Progenitor cell of endocrine pancreas (in vitro differentiated cells): ENCODE results near the gene PRKCB. TPM values are rescaled to one million over a fixed set of nuclear protein-coding genes. Genes with fewer than 3 reads are reported as not detected.
"Not testable (repeated sequence)": the region's sequence is repeated elsewhere in the genome, so short reads cannot be mapped to it uniquely, and the experiment has no call there.

Source experiments
- DNase-seq: peaks from one replicate; pipeline ENCODE4 v3.0.0; 2021; ENCODE audit warnings: low spot score; ENCODE audit not compliant: unreplicated experiment
- H3K27ac Mint-ChIP-seq: 2 replicates; pipeline ENCODE4 v1.8.0; 2021; ENCODE audit warnings: mild to moderate bottlenecking, moderate library complexity, mixed read lengths
- H3K27me3 Mint-ChIP-seq: 2 replicates; pipeline ENCODE4 v1.8.0; 2021; ENCODE audit warnings: mixed read lengths
- H3K36me3 Mint-ChIP-seq: 2 replicates; pipeline ENCODE4 v1.8.0; 2022; ENCODE audit warnings: mixed read lengths; ENCODE audit not compliant: insufficient read depth
- H3K4me1 Mint-ChIP-seq: 2 replicates; pipeline ENCODE4 v1.8.0; 2021; ENCODE audit warnings: low read depth, mixed read lengths
- H3K4me3 Mint-ChIP-seq: 2 replicates; pipeline ENCODE4 v1.8.0; 2021; ENCODE audit warnings: low read depth, mild to moderate bottlenecking, moderate library complexity, mixed read lengths
- H3K9me3 Mint-ChIP-seq: 2 replicates; pipeline ENCODE4 v1.8.0; 2021; ENCODE audit warnings: low read depth, mixed read lengths
- CTCF ChIP-seq: fragments of 200-600 bp; sonication (generic); IDR thresholded peaks from one replicate; pipeline ENCODE4 v1.5.0; 2021; ENCODE audit warnings: antibody characterized with exemption, mild to moderate bottlenecking; ENCODE audit not compliant: unreplicated experiment
- total RNA-seq: library from RNA; stranded (reverse); gene quantifications from 2 replicates; pipeline ENCODE4 v1.2.1, GENCODE V29; 2021

The PRKCB gene
- total RNA-seq, 1 donor from 2014 or later, result 0.36 TPM

GRCh38 chr16:24228514-24228913 is 392.7 kb downstream of the PRKCB start:
- Mint-ChIP-seq H3K9me3 (no peaks in the 10 kb centered on the region), H3K4me1 (no peaks in the 10 kb centered on the region), H3K36me3 (no peaks in the 10 kb centered on the region), H3K27me3 (peaks cover 13% of the 10 kb centered on the region), H3K4me3 (no peak overlapping the region), H3K27ac (no peak overlapping the region)
- DNase-seq, result no peak
- TF ChIP-seq CTCF, result no peak

GRCh38 chr16:24232936-24233335 is 397.2 kb downstream of the PRKCB start:
- Mint-ChIP-seq H3K4me1 (no peaks in the 10 kb centered on the region), H3K27ac (no peak overlapping the region), H3K9me3 (no peaks in the 10 kb centered on the region), H3K4me3 (no peak overlapping the region), H3K27me3 (peaks cover under 1% of the 10 kb centered on the region), H3K36me3 (no peaks in the 10 kb centered on the region)
- TF ChIP-seq CTCF, result no peak
- DNase-seq, result no peak

- Mint-ChIP-seq H3K9me3 (peaks cover 8% of the 10 kb centered on the region), H3K4me1 (no peaks in the 10 kb centered on the region), H3K27me3 (no peaks in the 10 kb centered on the region), H3K27ac (no peak overlapping the region), H3K4me3 (no peak overlapping the region), H3K36me3 (no peaks in the 10 kb centered on the region)
- no peak for TF ChIP-seq CTCF
- no peak for DNase-seq
These were observed 399.0 kb downstream of the PRKCB start for GRCh38 chr16:24234737-24235136.

GRCh38 chr16:24235806-24236205 is 400.0 kb downstream of the PRKCB start:
- no peak overlapping the region for H3K4me3 Mint-ChIP-seq
- H3K27ac Mint-ChIP-seq, result no peak overlapping the region
- H3K27me3 Mint-ChIP-seq, result peaks cover 3% of the 10 kb centered on the region
- H3K36me3 Mint-ChIP-seq, result no peaks in the 10 kb centered on the region
- H3K9me3 Mint-ChIP-seq, result peaks cover 11% of the 10 kb centered on the region
- no peaks in the 10 kb centered on the region for H3K4me1 Mint-ChIP-seq
- no peak for DNase-seq
- TF ChIP-seq CTCF, result no peak

- H3K27ac Mint-ChIP-seq, H3K36me3 Mint-ChIP-seq, H3K27me3 Mint-ChIP-seq, H3K4me1 Mint-ChIP-seq, DNase-seq, H3K4me3 Mint-ChIP-seq: not testable (repeated sequence)
- peaks cover 11% of the 10 kb centered on the region for H3K9me3 Mint-ChIP-seq
These were observed 403.1 kb downstream of the PRKCB start for GRCh38 chr16:24238846-24239245.

GRCh38 chr16:24246911-24247607 is 411.3 kb downstream of the PRKCB start:
- no peak overlapping the region for H3K4me3 Mint-ChIP-seq
- peaks cover 33% of the 10 kb centered on the region for H3K27me3 Mint-ChIP-seq
- no peaks in the 10 kb centered on the region for H3K4me1 Mint-ChIP-seq
- no peak for DNase-seq
- no peaks in the 10 kb centered on the region for H3K36me3 Mint-ChIP-seq
- no peak overlapping the region for H3K27ac Mint-ChIP-seq
- no peak for TF ChIP-seq CTCF
- H3K9me3 Mint-ChIP-seq, result no peaks in the 10 kb centered on the region
